ENCODE results near the gene RFC2. TPM values are rescaled to one million over a fixed set of nuclear protein-coding genes. Genes with fewer than 3 reads are reported as not detected.

The RFC2 gene
- total and polyA plus RNA-seq, 8 donors: 8.1 to 11.4 (median 9.3) TPM

DNA sequence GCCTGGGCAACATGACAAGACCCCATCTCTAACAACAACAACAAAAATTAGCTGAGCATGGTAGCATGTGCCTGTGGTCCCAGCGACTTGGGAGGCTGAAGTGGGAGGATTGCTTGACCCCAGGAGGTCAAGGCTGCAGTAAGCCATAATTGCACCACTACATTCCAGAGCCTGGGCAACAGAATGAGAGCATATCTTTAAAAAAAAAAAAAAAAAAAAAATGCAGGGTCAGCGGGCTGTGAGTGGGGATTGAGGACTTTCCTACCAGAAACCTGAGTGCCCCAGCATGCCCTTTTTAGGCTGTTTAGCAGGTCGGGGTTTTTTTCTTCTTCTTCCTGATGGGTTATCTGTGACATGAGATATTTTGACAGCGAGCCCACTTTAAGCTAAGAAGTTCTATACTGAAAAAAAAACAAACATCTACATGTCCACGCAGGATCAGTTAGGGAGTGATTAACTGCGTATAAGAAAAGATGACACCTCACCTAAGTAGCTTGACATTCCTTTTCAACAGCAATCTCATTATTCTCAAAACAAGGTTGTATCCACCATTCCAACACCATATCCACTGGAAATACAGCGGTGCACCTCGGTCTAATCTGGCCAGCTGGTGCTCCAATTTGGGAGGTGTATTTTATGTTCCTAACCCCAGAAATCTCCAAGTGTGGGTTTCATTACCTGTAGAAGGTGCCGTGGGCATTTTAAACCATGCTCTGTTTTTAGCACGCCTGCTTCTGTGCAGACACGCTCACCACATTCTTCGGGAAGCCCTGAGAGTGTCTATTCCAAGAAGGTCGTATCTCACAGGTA is 13.8 kb upstream of the RFC2 start:
- no peak overlapping the region for H3K4me3 ChIP-seq
- WGBS, 2 donors: 79% methylated on average over 13 of the region's 13 CpGs
- intact Hi-C loops (cut with DNase I): no loop called here
- no peak overlapping the region for H3K27ac ChIP-seq
- no peak for DNase-seq
- TF ChIP-seq, protein P1, sequence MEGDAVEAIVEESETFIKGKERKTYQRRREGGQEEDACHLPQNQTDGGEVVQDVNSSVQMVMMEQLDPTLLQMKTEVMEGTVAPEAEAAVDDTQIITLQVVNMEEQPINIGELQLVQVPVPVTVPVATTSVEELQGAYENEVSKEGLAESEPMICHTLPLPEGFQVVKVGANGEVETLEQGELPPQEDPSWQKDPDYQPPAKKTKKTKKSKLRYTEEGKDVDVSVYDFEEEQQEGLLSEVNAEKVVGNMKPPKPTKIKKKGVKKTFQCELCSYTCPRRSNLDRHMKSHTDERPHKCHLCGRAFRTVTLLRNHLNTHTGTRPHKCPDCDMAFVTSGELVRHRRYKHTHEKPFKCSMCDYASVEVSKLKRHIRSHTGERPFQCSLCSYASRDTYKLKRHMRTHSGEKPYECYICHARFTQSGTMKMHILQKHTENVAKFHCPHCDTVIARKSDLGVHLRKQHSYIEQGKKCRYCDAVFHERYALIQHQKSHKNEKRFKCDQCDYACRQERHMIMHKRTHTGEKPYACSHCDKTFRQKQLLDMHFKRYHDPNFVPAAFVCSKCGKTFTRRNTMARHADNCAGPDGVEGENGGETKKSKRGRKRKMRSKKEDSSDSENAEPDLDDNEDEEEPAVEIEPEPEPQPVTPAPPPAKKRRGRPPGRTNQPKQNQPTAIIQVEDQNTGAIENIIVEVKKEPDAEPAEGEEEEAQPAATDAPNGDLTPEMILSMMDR (IDR thresholded peaks at IDR 0.05): no peak
- no peaks in the 10 kb centered on the region for H3K27me3 ChIP-seq
- ATAC-seq: no peak
- no peaks in the 10 kb centered on the region for H3K36me3 ChIP-seq
- no peak for FAIRE-seq
- H3K4me1 ChIP-seq: no peaks in the 10 kb centered on the region
- no peaks in the 10 kb centered on the region for H3K9me3 ChIP-seq

DNA sequence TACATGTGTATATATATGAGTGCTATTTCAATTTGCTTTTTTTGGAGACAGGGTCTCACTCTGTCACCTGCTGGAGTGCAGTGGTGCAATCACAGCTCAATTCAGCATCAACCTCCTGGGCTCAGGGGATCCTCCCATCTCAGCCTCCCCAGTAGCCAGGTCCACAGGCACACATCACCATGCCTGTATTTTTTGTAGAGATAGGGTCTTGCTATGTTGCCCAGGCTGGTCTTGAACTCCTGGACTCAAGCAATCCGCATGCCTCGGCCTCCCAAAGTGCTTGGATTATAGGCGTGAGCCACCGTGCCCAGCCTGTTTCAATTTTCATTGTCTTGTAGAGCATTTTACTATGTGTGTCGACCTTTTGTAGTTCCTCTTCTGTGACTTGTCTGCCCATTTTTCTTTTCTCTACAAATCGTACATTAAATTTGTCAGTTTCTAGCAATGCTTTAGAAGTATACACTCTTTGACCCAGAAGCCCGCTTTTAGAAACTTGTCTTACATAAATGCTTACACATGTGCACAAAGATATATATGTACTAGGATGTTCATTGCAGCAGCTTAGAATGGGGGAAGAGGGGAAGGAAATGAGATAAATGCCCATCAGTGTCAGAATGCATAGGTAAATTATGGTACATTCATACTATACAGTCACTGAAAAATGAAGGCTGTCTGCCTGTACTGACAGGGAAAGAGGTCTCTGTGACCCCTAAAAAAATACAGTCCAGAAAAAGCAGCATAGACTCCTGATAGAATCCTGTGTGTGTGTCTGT is 12.2 kb upstream of the RFC2 start:
- Histone ChIP-seq H3K27me3 (no peaks in the 10 kb centered on the region), H3K9me3 (no peaks in the 10 kb centered on the region), H3K27ac (no peak overlapping the region), H3K36me3 (no peaks in the 10 kb centered on the region), H3K4me1 (no peaks in the 10 kb centered on the region), H3K4me3 (no peak overlapping the region)
- intact Hi-C loops (cut with DNase I): no loop called here
- ATAC-seq (no peak), DNase-seq (no peak), FAIRE-seq (no peak)
- WGBS, 2 donors: 77 to 82% methylated on average over 7 of the region's 7 CpGs
- TF ChIP-seq, protein P1 (IDR thresholded peaks at IDR 0.05): no peak

DNA sequence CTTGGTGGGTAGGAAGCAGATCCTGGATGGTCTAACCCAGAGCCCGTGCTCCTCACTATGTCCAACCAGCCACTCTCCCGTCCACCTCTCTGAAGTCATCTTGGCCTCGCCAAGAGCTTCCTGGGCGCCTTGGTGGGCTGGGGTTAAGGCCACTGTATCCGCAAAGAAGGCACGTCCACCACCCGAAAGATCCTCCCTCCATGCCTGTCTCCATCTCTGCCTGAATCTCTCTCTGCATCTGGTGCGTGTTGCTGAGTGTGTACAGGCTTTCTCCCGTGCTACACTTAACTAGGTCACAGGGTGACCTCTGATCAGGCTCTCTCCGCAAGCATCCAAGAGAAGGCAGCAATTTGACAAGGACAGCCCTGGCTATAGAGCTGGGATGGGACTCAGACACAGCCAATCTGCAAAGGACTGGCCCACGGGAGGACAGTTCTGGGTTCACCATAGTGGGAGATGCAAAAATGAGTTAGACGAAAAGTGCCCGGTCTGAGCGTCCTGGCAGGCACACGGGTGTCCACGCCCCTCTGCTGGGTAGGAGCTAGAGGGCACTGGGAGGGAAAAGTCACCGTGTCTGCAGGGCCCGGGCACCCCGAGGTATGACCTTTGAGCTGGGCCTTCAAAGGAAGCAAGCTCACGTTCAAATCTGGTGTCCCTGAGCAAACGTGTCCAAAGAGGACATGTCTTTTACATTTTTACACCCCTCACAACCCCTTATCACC is 9.4 kb upstream of the RFC2 start:
- ATAC-seq: no peak

DNA sequence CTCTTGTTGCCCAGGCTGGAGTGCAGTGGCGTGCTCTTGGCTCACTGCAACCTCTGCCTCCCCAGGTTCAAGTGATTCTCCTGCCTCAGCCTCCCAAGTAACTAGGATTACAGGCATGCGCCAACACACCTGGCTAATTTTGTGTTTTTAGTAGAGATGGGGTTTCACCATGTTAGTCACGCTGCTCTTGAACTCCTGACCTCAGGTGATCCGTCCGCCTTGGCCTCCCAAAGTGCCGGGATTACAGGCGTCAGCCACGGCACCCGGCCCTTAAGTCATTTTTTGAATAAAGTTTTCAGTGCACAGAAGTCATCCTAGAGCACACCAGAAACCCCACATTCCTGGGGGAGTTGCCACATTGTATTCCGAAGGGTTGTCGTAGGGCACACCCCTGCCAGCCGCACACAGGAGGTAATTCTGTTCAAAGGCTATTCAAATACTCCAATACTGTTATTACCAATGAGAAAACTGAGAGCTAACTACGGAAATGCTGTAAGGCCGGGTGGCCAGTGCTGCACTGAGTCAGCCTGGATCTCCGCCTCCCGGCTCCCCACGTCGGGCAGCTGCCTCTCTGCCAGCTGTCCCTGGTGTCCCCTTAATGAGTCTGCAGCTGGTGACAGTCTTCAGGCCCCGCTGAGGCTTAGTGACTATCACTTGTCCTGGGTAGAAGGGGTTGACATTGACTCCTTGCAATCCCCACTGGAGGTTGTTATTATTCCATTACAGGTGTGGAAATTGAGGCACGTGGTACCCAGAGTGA is 8.6 kb upstream of the RFC2 start:
- H3K9me3 ChIP-seq: no peaks in the 10 kb centered on the region
- TF ChIP-seq, protein P1 (IDR thresholded peaks at IDR 0.05): no peak
- intact Hi-C loops (cut with DNase I): no loop called here
- H3K27me3 ChIP-seq: no peaks in the 10 kb centered on the region
- WGBS, 2 donors: 82 to 87% methylated on average over 20 of the region's 20 CpGs
- H3K4me3 ChIP-seq: no peak overlapping the region
- DNase-seq (no peak), FAIRE-seq (no peak), ATAC-seq (no peak)
- no peaks in the 10 kb centered on the region for H3K36me3 ChIP-seq
- no peaks in the 10 kb centered on the region for H3K4me1 ChIP-seq
- no peak overlapping the region for H3K27ac ChIP-seq

More for the DNA sequence above, 9.4 kb upstream of the RFC2 start:
- Histone ChIP-seq H3K4me1 (no peaks in the 10 kb centered on the region), H3K27ac (no peak overlapping the region), H3K9me3 (no peaks in the 10 kb centered on the region), H3K4me3 (no peak overlapping the region), H3K27me3 (no peaks in the 10 kb centered on the region), H3K36me3 (no peaks in the 10 kb centered on the region)
- FAIRE-seq: no peak
- TF ChIP-seq, protein P1 (IDR thresholded peaks at IDR 0.05): no peak
- 60 to 61% methylated on average over 21 of the region's 21 CpGs for WGBS, 2 donors
- intact Hi-C loops (cut with DNase I): no loop called here
- no peak for DNase-seq

All from pancreas (tissue), 10 donors.